Mesangial cell (primary cell): ENCODE data around the gene POMGNT2. TPM values are rescaled to one million over a fixed set of nuclear protein-coding genes. Genes with fewer than 3 reads are reported as not detected.

Experiments used
- total RNA-seq: library from RNA; depleted of rRNA; stranded (reverse); fragments of >200 nt; gene quantifications from 2 replicates; pipeline ENCODE4 v1.2.3, GENCODE V29; 2015

Gene POMGNT2
- total RNA-seq: 19.4 and 24.1 TPM in 2 replicates

DNA sequence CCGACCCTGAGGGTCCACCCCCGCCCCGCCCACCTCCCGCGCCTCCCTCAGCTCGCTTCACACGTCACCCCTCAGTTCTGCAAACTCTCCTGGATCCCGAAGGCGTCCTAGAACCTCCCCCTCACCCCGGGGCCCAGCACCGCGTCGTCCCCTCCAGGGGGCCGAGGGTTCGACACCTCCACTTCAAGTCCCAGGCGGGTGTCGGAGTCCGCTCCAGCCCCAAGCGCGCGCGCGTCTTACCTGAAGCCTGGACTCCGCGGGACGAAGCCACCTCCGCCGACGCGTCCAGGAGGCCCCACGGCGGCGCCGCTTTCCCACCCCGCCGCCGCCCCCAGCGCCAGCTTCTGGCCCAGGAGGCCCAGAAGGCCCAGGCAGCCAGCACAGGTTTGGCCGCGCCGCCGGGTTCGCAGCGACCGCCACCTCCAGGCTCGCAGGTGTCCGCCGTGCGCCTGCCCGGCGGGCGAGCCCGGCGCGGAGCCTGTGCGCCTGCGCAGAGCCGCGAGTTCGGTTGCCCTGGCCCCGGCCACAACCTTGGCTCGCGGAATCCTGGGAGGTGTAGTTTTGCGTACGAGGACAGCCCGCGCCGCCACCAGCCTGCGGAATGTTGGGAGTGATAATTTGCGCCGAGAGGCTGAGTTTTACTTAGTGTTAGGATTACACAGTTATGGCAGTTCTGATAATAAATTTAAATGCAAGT is at the start of gene POMGNT2:
POMGNT2 (minus strand) TSS at position 484 of the 697 bp plus-strand sequence. CDS start 24,648 bp downstream, outside the sequence.

Other genes with a start within 250 kb of the POMGNT2 start
- not detected in 2 replicates for gene CYP8B1, start 230.2 kb downstream of the POMGNT2 start, total RNA-seq
- 1.1 and 1.8 TPM in 2 replicates for gene ZNF662, start 199.9 kb downstream of the POMGNT2 start, total RNA-seq
- 0.33 and 0.51 TPM in 2 replicates for gene GASK1A, start 126.8 kb downstream of the POMGNT2 start, total RNA-seq
- 9.5 and 17.6 TPM in 2 replicates for gene SNRK, start 180.5 kb upstream of the POMGNT2 start, total RNA-seq